ENCODE results near the gene MGMT.

The MGMT gene

DNA sequence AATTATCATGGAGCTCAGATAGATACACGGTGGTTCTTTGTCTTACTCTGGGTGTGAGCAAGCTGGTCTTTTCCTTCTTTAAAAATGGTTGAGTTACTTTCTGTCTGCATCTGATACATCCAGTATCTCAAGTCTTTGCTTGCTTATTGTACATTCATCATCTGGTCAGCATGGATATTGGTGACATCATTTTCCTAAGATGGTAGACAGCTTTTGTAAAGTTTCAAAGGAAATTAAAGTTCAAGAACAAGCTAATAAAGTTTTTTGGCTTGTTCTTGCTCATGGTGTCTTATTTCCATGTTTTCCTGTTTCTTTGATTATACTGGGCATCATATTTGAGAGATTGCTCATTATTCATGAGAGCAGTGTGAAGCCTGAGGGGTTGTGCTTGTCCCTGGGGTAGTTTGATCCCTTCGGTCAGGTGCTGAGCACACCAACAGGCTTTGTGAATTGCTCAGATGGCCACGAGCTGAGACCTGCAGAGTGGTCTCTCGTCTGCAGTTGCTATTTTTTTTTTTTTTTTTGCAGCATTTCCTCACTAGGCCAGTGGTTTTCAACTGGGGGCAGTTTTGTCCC, 38.5 kb downstream of the MGMT start:
- ChIA-PET POLR2A (no interaction called here), CTCF (no interaction called here)
- DNase-seq (ENCODE audit: extremely low spot score) = no peak
- TF ChIP-seq, protein P1, sequence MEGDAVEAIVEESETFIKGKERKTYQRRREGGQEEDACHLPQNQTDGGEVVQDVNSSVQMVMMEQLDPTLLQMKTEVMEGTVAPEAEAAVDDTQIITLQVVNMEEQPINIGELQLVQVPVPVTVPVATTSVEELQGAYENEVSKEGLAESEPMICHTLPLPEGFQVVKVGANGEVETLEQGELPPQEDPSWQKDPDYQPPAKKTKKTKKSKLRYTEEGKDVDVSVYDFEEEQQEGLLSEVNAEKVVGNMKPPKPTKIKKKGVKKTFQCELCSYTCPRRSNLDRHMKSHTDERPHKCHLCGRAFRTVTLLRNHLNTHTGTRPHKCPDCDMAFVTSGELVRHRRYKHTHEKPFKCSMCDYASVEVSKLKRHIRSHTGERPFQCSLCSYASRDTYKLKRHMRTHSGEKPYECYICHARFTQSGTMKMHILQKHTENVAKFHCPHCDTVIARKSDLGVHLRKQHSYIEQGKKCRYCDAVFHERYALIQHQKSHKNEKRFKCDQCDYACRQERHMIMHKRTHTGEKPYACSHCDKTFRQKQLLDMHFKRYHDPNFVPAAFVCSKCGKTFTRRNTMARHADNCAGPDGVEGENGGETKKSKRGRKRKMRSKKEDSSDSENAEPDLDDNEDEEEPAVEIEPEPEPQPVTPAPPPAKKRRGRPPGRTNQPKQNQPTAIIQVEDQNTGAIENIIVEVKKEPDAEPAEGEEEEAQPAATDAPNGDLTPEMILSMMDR (IDR thresholded peaks at IDR 0.05; ENCODE audit: control extremely low read depth, extremely low read depth, low read depth, missing control alignments) = no peak

DNA sequence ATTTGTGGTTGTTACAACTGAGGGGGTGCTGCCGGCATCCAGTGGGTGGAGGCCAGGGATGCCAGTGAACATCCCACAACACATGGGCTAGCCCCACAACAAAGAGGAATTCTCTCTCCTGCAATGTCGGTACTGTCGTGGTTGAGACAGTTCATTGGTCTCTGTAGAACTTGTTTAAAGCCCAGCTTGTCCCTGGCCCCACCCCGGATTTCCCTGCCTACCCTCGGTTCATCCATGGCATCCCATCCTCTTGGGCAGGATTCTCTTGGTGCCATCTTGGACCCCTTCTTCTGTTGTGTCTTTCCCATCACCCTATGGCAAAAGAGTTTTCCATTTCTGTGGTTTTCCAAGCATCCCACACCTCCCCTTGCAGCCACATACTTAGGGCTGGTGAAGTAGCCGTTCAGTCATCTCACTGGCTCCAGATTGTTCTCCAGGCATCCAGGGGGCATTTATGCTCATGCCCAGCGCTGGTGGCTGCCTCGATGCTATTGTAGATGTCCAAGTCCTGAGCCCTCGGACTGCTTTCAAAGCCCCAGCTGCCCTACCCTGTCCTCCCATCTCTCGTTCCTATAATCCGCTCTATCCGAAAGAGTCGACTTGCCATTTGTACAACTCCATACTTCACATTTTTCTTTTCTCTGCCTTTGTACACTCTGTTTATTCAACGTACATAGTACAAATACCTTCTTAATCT, 39.2 kb downstream of the MGMT start:
- POLR2A ChIA-PET = no interaction called here
- CTCF ChIA-PET = no interaction called here

DNA sequence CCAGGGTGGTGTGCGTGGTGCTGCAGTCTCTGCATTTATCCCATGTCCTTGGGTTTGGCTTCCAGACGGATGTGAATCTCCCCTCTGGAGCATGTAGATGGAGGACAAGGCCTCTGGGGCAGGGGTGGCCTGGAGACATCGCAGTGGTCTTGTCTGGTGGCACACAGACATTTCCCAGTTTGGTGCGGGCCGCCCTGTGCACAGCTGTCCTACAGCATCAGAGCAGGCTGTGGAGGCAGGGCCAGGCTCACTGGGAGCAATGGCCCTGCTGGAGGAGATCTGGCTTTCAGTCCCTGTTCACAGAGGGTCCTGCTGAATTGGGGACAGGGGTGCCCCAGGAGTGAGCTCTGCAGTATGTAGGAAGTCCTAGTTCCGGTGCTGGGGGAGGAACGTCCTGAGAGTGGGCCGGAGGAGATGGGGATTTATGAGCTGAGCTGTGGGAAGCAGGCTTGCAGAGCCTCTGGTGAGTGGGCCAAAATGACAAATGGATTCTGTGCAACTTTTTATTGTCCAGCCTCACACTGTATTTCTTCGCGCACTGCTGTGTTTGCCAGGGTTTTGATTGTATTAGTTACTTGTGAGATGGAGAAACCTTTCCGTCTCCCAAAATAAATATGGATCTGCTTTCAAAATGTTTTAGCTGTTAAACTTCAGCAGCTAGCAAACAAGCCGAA, 40.3 kb downstream of the MGMT start:
- TF ChIP-seq, protein P1 (IDR thresholded peaks at IDR 0.05; ENCODE audit: control extremely low read depth, extremely low read depth, low read depth, missing control alignments) = no peak
- POLR2A ChIA-PET = no interaction called here
- DNase-seq (ENCODE audit: extremely low spot score) = no peak
- CTCF ChIA-PET = no interaction called here

More for the DNA sequence above, 39.2 kb downstream of the MGMT start:
- TF ChIP-seq, protein P1 (IDR thresholded peaks at IDR 0.05; ENCODE audit: control extremely low read depth, extremely low read depth, low read depth, missing control alignments) = no peak
- DNase-seq (ENCODE audit: extremely low spot score) = no peak

DNA sequence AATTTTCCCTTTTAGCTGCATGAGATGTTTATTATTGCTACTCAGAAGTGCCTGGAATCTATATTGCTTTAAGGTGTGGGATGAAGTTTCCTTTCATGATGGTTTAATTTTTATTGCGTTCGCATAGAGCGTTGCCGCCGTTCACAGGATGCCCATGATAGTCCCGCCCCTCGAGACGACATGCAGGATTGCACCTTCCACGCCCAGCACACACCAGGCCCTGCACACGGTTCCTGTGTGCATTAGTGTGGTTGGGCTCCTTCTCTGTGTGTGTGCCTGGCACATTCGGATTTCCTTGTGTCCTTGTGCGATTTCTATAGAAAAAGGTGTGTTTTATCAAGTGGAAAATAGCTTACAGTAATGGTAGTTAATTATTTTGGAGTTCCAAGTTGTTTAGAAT, 42.1 kb downstream of the MGMT start:
- DNase-seq (ENCODE audit: extremely low spot score) = no peak
- TF ChIP-seq, protein P1 (IDR thresholded peaks at IDR 0.05; ENCODE audit: control extremely low read depth, extremely low read depth, low read depth, missing control alignments) = no peak
- CTCF ChIA-PET = no interaction called here
- POLR2A ChIA-PET = no interaction called here

DNA sequence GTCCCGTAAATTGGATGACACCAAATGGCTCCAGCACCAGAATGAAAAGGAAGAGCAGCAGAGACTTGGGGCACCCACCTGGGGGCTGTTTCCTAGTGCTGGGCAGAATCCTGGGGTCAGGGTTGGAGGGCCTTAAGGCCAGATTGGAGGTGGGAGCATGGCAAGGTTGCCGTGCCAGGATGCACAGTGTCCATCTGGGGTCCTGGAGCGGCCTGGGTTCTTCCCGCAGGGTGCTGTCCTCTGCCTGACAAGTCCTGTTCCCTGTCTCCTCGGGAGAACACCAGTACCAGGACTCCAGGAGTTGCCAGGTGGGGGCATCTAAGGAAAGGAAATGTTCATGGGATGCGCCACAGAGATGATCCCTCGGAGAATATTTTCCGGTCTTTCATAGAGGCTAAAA, 42.8 kb downstream of the MGMT start:
- CTCF ChIA-PET = no interaction called here
- TF ChIP-seq, protein P1 (IDR thresholded peaks at IDR 0.05; ENCODE audit: control extremely low read depth, extremely low read depth, low read depth, missing control alignments) = no peak

DNA sequence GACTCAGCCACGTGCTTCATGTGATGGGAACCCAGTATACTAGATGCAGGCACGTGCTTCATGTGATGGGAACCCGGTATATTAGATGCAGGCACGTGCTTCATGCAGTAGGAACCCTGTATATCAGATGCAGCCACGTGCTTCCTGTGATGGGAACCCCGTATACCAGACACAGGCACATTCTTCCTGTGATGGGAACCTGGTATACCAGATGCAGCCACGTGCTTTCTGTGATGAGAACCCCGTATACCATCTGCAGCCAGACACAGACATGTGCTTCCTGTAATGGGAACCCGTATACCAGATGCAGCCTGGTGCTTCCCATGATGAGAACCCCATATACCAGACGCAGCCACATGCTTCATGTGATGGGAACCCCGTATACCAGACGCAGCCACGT, 44.0 kb downstream of the MGMT start:
- ChIA-PET CTCF (no interaction called here), POLR2A (no interaction called here)
- no peak for DNase-seq (ENCODE audit: extremely low spot score)
- TF ChIP-seq, protein P1 (IDR thresholded peaks at IDR 0.05; ENCODE audit: control extremely low read depth, extremely low read depth, low read depth, missing control alignments) = no peak

More for the DNA sequence above, 42.8 kb downstream of the MGMT start:
- DNase-seq (ENCODE audit: extremely low spot score) = no peak
- POLR2A ChIA-PET = no interaction called here

All from GM10248 (cell line).